Fibroblast of pulmonary artery (primary cell): ENCODE data around the gene ZNF516.
A peak's percentile ranks its signal among the peaks of the same experiment; 100 is the strongest.

Experiments
- DNase-seq: peaks from one replicate; pipeline ENCODE4 v3.0.0-alpha.2; 2010; ENCODE audit warnings: low read depth
- H3K4me3 ChIP-seq: replicated peaks from 2 replicates; pipeline ENCODE4 v1.5.1; 2011; ENCODE audit warnings: low read depth, mild to moderate bottlenecking, control low read depth, low read length, moderate library complexity
- CTCF ChIP-seq: IDR thresholded peaks from 2 replicates; pipeline ENCODE4 v1.5.1; 2011; ENCODE audit warnings: mild to moderate bottlenecking, control low read depth, low read length, inconsistent platforms; ENCODE audit errors: missing control alignments

Gene ZNF516

GRCh38 chr18:76494231-76495005, 624 bp downstream of the ZNF516 start:
- peak; percentile 42 for DNase-seq
- H3K4me3 ChIP-seq = peak overlapping the region; percentile 65
- no peak for TF ChIP-seq CTCF

- peak overlapping the region; percentile 65 for H3K4me3 ChIP-seq
- no peak for TF ChIP-seq CTCF
- peak; percentile 33 for DNase-seq
Measured at GRCh38 chr18:76493213-76494161, 1.6 kb downstream of the ZNF516 start.

- peak overlapping the region; percentile 65 for H3K4me3 ChIP-seq
- TF ChIP-seq CTCF = no peak
Measured at GRCh38 chr18:76492669-76493212, 2.3 kb downstream of the ZNF516 start.

GRCh38 chr18:76491776-76492668, 3.0 kb downstream of the ZNF516 start:
- peak overlapping the region; percentile 65 for H3K4me3 ChIP-seq
- peak; percentile 41 for DNase-seq
- no peak for TF ChIP-seq CTCF

More at GRCh38 chr18:76492669-76493212, 2.3 kb downstream of the ZNF516 start:
- DNase-seq = peak; percentile 99

- peak; percentile 67 for DNase-seq
- H3K4me3 ChIP-seq = peak overlapping the region; percentile 65
- TF ChIP-seq CTCF = no peak
Measured at GRCh38 chr18:76491473-76491775, 3.6 kb downstream of the ZNF516 start.

GRCh38 chr18:76490670-76491472, 4.2 kb downstream of the ZNF516 start:
- peak overlapping the region; percentile 65 for H3K4me3 ChIP-seq
- TF ChIP-seq CTCF = no peak
- DNase-seq = peak; percentile 33
